CD4-positive, alpha-beta T cell treated with Interleukin-1 beta for 1 hour (primary cell): ENCODE results near the gene PTK7.
"Not testable (repeated sequence)": the region's sequence is repeated elsewhere in the genome, so short reads cannot be mapped to it uniquely, and the experiment has no call there.

ENCODE experiments used
- DNase-seq, 2 donors: peaks; one replicate each; pipeline ENCODE4 v3.0.0-alpha.2; 2020 to 2022

PTK7 gene

DNA sequence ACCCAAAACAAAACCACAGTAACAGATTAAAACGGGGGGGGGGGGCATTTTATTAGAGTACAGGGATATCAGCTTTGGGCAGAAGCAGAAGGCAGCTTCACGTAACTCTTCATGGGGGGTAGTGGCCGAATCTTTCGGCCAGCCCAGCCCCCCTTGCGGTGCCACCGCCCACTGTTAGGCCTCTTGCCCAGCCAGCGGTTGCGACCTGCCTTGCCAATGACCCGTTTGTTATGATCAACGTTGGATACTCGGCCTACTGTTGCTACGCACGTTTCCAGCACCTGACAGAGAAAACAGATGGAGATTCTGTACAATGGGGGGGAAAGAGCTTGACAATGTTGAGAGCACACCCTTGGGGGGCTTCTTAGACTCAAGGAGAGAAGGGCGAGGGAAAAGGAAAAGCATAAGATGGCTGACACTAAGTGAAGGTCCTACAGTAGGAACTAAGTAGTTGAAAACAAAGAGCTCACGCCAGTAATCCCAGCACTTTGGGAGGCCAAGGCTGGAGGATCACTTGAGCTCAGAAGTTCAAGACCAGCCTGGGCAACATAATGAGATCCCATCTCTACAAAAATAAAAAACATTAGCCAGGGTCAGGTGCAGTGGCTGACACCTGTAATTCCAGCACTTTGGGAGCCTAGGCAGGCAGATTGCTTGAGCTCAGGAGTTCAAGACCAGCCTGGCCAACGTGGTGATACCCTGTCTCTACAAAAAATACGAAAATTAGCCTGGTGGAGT, 21.7 kb upstream of the PTK7 start:
- no peak for DNase-seq

DNA sequence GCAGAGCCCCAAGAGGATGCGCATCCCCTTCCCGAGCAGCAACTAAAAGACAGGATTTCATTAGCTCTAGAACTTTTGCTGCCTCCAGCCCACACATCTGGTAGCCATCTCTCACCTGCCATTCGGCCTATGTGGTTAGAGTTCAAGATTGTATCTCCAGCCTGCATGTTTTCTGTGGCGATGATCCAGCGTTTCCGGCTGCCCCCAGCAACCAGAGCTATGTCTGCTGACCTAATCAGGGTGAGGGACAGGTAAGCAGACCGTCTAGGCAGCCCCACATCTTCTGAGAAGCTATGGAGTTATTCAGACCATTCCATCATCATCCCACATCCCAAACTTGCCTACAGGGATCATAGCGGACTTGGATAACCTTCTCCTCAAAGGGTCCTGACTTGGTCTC, 20.1 kb upstream of the PTK7 start:
- no peak for DNase-seq

DNA sequence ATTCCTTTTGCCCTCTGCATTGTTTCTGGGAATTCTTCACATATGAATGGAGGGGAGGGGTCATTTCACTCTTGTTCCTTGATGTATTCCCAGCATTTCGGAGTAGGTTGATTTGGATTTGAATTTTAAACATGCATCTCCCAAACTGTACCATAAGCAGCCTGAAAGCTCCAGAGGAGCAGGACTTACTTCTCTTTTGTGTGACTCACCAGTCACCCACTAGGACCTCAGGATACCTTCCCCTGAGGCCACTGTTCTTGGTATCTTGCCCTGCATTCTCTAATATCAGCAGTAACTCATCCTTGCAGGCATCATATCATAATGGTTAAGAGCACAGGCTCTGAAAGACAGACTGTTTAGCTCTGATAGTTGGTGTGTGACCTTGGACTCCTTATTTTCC, 17.6 kb upstream of the PTK7 start:
- no peak for DNase-seq

DNA sequence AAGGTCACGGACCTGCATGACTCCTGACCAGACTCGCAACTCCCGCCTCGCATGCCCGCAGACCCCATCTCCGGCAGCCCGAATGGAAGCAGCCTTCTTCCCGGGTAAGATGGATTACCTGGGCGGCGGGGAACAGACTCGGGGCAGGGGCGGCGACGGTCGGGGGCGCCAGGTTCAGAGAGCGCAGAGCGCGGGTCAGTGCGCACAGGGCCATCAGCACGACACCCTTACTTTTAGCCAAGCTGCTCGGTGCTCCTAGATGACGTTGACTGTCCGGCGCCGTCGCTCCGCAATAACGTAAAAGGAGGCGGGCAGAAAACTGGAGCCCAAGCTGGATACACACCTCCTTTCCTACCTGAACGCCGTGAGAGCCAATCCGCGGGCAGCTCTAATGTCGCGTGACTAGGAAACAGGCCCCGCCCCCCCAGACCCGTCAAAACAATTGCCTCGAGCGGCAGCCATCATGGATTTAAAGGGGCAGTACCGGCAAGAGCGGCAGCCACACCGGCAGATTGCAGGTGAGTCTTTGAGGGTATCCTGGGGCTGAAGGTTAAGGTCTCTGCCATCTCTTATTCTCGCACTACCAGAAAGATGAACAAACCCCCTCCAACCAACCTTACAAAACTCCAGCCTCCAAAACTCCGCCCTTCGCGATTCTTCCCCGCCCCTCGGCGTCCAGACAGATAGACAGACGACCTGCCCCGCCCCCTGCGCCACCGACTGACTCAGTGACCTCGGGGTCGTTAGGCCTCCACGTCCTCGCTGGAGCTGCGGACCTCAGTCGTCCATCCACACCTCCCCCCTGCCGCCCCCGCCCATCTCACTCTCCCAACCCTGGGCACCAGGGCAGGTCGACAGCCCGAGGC, 16.7 kb upstream of the PTK7 start, which contains the start of the genes KLC4 and MRPL2:
Gene KLC4, plus strand, starts transcription at position 464 of the 866 bp plus-strand sequence. CDS start 1,705 bp downstream, outside the sequence.
Gene MRPL2, minus strand, starts transcription at position 267 of the 866 bp plus-strand sequence. Its CDS starts 53 bp downstream, at position 214.
- DNase-seq = peak; percentile 98

DNA sequence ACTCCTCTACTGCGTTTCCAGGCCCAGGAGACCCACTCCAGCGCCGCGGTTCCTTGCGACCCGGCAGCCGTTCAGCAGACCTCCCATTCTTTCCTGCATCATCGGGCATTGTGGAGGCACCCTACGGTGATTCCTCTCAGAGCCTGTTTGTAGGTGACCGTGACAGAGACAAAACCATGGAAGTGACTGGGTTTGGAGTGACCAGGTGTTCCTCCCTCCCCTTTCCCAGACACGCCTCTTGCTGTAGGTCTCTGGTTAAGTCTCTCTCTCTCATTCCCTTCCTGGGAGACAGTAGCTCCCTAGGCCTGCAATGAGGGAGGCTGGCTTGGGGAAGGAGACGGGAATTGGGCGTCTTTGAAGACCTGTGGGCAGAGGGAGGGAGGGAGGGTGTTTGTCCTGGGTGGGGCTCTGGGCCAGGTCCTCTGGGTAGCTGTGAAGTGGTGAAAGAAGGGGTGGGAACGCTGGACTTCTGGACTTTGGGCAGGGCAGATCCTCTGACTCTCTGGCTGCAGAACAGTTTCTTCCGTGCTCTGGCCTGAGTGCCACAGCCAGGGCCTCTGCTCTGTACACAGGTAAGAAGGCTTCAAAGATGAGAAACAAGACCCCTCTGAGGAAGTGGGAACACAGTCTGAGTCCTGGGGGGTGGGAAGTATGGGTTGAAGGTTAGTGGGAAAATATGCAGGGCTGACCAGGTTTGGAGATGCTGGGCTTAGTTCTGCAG, 15.9 kb upstream of the PTK7 start:
- no peak for DNase-seq

DNA sequence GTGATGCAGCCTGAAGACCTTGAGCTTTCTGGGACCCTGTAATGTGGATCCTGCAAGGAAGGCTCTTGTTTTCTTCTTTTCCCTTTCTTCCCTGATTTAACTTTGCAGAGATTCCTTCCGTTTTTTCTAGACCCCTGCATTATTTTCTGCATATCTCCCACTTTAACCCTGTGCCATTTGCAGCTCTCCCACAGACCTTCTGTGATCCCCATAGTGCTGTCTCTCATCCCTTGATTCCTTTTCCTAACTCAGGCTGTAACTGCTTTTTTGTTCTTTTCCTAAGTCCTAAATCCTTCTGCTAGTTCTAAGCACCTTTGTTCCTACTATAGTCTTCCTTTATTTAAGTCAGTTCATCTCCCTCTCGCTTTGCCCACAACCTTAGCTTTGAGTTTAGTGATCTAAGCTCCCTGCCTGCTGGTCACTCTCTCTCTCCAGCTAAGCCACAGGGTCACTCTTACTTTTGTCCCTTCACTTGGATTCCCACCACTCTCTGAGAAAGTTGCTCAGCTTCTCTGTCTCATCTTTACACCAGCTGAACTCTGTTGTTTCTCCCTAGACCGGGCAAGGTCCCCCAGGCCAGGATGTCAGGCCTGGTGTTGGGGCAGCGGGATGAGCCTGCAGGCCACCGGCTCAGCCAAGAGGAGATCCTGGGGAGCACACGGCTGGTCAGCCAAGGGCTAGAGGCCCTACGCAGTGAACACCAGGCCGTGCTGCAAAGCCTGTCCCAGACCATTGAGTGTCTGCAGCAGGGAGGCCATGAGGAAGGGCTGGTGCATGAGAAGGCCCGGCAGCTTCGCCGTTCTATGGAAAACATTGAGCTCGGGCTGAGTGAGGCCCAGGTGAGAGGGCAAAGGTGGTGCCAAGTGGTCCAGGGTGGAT, 15.1 kb upstream of the PTK7 start:
- DNase-seq = no peak

DNA sequence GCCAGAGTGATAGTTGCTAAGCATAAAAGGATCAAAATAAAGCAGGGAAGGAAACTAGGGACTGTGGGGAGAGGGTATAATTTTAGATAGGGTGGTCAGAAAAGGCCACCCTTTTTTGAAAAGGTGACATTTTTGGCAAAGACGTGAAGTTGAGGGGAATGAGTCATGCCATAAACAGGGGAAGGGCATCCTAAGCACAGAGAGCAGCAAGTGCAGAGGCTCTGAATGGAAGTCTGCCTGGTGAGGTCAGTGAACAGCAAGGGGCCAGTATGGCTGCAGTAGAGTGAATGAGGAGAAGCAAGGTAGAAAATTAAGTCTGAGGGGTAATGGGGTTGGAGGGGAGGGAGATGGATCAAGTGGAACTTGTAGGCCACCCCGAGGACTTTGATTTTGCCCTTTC, 14.3 kb upstream of the PTK7 start:
- DNase-seq = no peak

DNA sequence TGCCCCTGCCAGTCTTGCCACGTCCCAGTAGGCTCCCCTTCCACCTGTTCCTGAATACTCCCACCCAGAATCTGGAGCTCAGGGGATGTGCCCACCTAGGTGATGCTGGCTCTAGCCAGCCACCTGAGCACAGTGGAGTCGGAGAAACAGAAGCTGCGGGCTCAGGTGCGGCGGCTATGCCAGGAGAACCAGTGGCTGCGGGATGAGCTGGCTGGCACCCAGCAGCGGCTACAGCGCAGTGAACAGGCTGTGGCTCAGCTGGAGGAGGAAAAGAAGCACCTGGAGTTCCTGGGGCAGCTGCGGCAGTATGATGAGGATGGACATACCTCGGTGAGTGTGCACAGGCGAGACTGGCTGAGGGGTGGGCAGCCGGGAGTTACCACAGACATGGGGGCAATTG, 13.3 kb upstream of the PTK7 start:
- no peak for DNase-seq

DNA sequence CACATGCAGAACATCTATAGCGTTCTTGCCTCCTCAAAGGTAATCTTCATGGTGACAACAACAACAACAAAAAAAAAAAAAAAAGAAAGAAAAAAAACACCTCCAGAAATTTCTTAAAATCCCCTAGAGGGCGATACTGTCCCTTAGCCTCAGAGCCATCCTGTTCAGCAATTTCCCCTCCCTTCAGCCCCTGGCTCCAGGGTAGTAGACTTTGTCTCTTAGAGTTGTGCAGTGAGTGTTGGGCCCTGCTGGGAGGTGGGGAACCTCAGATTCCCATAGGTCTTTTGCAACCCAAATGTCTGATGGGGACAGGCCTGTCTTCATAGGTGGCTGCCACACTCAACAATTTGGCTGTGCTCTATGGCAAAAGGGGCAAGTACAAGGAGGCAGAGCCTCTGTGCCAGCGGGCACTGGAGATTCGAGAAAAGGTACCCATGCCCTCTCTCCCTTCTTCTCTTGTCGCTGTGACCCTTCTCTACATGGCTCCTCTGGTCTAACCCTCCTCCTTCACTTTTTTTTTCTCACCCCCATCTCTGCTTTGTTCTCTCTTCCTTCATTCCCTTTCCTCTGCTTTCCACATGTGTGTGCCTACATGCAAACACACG, 6.0 kb upstream of the PTK7 start:
- peak in 1 of 2 donors; percentile 37 for DNase-seq

DNA sequence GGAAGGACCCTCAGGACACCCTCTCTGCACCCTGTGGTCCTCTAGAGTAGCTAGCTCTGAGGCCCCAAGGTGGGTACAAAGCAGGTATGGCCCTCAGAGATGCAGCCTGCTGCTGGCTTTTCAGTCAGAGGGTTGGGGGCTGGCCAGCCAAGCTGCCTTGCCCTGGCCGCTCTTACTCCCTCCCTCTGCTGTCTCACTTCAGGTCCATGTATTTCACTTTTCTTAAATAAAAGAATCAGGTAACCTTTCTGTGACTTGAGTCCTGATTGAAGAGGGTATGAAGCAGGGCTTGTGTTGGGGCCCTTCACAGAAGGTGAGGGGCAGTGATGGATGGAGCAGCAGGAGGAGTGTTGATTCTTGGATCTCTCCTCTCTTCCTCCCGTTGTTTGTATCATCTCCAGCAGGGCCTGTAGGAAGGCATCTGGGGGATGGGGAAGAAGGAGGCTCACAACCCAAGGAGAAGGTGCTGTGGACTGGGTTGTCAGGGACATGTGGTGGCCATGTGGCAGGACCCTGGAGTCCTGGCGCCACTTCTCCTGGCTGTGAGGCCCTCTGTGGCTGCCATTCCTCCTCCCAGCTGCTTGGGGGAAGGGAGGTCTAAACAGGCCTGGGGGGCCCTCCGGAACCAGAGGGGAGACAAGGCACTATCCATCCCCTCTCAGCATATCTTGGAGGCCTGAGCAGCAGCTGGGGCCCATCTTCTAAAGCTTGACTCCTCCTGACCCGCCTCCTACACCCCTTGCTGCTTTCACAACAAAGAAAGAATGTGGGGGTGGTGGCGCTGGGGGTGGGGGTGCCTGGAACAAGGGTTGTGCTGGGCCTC, 1.1 kb upstream of the PTK7 start:
- no peak for DNase-seq

DNA sequence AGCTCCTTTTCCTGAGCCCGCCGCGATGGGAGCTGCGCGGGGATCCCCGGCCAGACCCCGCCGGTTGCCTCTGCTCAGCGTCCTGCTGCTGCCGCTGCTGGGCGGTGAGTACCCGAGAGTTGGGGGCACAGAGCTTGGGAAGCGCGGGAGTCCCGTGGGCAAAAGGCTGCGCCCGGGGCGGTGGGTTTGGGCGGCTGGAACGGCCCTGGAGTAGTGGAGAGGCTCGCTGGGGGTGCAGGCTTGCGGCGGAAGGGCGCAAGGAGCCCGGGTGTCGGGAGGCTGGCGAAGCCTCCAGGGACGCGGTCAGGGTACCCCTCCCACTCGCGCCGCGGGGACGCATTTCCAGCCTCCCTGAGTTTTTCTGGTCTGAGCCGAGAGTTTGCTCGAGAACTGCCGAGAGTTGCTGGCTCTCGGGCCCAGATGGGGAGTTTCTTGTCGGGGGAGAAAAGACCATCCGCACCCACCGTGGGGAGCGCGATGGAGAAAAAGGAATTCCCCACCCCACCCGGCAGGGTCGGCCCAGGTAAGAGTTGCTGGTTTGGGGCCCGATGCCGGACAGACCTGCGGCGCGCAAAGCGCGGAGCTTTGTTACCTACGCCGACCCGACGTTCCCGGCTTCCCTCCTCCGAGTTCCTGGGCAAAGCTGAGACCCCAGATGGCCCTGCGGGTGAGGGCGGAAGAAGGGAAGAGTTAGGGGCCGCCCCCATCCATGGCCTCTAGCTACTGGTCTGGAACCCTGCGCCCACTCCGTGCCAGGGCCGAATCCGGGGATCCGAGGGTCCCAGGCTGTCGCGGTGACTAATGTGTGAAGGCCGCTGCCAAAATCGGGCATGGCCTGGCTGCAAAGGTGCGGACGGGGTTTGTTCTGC, 584 bp downstream of the PTK7 start:
- DNase-seq = no peak

DNA sequence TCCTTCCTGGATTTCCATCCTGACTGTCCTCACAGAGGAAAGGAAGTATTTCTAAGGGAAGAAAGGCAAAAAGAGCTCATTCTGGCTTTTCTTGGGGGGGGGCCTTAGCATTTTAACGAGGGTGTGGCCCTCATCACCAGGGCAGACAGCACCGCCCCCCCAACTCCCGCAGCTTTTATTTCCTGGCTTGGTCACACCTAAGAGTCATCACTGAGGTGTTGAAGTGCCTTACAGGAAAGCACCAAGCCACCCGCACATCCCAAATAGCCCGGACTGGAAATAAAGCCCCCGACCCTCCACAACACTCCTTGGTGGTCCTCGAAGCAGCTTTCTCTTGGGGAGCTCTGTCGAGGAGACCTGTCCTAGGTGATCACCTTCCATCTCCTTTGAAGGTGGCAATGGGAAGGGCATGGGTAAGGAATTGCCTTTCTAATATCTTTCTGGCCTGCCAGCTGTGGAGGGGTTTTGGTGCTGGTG, 1.3 kb downstream of the PTK7 start:
- DNase-seq = no peak

DNA sequence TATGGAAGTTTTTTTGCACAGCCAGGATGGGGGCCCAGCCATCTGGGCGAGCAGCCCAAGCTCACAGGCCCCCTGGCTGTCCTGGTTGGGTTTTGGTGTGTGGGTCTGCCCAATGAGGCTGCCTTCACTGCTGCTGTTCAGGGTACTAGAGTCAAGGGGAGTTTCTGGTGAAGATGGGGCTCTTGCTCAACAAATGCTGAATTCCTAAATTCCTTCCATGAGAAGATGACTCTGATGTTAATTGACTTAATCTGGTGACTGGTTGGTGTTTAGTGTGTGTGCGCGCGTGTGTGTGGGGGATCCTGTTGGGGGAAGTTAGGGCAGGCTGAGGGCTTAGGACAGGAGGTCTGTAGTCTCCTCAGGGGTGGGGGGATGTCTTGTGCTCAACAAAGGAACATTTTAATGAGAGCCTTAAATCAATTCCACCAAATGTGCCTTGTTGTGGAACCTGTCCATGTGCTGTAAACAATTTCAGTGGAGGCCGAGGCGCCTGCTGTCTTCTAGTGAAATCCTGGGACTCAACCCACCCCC, 1.9 kb downstream of the PTK7 start:
- DNase-seq = no peak

DNA sequence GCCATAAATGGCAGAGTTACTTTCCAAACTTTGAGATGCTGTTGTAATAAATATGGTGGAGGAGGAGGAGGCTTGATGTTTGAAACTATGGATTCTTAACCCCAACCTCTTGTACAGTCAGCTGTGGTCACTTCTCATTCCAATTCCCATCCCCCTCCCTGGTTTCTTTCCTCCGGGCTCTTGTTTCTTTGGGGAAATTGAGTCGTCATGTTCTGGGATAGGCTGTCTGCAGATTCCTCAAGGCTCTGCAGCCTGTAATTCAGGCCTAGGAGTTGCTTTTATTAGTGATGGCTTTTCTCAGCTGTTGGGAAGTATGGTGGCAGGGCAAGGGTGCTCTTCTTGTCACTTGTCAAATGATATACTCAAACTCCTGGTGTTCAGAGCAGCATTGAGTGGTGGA, 2.6 kb downstream of the PTK7 start:
- no peak for DNase-seq

DNA sequence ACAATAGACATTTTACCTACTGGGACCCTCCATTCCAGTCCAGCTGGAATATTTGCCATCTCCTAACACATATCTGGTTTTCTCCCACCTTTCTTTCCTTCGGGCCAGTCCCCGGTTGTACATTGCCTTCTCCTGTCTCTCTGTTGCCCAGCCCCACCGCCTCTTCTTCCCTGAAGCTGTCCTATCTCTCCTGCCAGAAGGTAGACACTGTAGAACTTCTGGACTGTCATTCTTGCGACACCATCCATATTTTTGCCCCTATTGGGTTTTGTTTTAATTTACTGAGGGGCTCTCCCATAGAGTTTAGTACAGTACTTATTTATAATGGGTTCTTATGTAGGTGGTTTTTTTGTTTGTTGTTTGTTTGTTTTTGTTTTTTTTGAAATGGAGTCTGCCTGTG, 4.9 kb downstream of the PTK7 start:
- no peak for DNase-seq

DNA sequence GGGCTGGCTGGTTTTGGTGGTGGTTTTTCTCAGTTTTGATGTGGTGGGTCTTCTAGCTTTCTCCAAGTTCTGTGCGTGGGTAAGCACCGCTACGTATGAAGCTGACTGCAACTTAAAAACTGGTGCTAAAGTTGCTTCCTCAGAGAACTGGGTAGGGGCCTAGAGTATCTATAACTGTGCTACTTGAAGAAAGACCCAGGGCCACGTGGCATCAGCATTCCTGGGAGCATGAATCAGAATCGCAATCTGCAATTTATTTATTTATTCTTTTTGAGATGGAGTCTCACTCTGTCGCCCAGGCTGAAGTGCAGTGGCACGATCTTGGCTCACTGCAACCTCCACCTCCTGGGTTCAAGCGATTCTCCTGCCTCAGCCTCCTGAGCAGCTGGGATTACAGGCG, 5.8 kb downstream of the PTK7 start:
- not testable (repeated sequence) for DNase-seq

DNA sequence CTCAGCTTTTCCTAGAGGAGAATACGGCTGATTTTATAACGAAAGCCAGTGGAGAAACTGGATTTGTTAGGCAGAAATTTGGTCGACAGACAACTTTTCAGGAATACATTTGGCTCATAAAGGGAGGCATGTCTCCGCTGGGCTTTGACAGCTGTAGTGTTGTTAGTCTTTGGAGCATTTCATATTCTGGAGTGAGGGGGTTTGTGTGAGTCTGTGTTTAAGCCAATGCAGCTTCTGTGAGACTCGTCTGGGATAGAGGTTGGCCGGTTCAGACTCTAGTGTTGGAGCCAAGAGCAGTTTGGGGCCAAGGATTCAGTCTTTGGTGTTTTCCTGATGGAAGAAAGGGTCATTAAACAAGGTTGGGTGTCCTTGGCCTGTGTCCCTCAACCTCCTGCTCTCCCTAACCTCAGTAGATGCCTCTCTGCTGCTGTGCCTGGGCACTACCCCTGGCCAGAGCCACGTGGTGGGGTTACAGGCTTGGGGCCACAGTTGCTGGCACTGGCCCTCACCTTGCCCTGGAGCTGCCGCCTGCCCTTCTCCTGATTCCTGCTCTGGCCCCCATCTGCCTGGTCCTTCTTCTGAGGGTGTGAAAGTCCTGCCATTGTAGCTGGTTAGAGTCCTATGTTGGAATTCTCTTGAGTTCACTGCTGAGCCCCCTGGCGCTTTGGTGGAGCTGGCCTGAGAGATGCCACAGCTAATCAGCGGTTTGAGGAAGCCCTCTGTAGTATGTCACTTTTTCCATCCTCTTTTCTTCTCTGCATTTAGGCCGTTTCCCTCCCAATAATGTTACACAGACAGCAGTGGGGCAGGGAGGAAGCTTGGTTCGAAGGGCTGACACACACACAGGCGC, 6.9 kb downstream of the PTK7 start:
- no peak for DNase-seq

DNA sequence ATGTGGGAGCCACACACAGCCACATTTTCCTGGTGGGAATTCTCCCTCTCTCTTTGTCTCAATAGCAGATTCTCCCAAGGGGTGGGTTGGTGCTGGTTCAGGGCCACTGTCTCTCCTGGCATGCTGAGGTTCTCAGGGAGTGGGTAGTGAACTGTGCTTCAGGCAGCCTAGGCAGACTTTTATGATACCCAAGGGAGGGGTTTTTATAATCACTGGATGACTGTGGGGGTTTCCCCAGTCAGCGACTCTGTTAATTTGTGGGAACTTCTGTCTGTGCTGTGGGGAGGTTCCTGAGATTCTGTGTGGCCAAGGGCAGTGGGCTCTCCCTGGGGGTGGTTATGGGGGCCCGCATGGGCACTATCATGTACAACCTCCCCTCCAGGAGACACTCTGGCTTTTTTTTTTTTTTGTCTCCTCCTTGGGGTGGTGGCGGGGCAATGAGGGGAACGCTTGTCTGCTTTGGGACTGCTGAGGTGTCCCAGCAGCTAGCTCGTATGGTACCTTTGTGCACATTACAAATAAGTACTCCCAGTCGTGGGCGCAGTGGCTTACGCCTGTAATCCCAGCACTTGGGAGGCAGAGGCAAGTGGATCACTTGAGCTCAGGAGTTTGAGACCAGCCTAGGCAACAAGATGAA, 10.0 kb downstream of the PTK7 start:
- no peak for DNase-seq
